ENCODE results near the gene NEDD4L.

NEDD4L gene

DNA sequence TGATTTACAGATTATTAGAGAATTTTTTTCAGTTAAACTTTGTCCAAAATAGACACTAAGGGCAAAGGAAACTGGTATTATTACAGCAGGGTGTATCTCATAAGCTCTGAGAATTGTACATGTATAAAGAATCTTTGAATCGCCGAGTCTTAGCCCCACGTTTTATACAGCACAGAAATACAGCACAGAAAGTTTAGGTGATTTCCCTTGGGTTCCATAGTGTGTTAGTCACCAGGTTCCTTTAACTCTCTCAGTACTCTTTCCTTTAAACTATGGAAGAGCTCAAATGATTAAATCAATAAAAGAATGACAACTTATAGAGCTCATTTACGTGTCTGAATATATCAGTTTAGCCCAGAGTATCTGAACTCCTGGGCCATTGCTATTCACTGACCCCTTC is 256.8 kb downstream of the NEDD4L start:
- no peak for DNase-seq

- no peak for DNase-seq
These were observed 258.8 kb downstream of the NEDD4L start for GRCh38 chr18:58302811-58303210.

DNA sequence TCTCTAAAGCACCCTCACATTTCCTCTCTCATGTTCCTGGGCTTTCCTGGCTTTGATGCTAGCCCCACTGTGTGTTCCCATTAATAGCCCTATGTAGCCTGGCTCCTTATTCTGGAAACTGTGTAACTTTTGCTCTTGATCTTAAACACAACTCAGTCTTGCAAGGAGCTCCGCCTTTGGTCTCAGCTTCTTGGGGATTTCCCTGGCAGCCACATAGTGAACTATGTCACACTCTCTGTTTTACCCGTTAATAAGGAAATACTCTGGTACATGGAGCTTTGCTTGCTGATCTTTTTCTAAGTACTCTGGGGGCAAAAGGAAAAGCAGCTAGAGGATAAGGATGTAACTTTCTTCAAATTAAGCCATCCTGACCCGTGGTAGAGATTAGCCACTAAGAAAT is 259.3 kb downstream of the NEDD4L start:
- no peak for DNase-seq

- no peak for DNase-seq
These were observed 261.8 kb downstream of the NEDD4L start for GRCh38 chr18:58305792-58306191.

DNA sequence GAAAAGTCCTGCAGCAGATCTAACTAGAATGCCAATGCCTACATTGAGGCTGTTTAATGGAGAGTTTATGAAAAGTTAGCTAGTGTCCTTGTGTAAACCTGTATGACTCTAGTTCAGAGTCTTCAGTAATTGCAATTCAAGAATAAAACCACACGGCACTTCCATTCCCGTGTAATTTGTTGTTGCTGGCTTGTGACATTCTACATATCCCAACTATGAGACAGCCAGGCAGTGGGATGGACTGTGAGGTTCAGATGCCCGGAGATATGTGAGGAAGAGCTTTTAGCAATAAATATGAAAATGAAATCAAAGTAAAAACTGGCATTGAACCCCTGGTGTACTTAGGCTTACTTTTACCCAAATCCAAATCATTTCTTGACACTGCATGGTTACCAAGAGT is 263.4 kb downstream of the NEDD4L start:
- DNase-seq, result no peak

DNA sequence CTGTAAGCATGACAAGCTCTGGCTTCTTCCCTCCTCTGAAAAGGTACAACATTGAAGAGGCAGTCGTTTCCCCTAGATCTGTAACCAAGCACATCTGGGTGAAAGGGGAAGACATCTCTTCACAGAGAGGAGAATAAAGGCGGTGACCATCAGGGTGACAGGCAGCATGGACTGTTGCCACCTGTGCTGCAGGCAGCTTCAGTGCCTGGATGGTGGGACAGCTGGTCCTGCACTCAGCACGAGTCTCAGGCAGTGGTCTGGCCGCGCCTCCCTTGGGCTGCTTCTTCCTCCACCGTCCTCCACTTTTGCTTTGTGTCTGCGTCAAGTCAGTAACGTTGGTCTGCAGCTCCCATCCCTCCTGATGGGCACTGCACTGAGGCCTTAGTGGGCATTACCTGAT is 264.4 kb downstream of the NEDD4L start:
- no peak for DNase-seq

- DNase-seq, result no peak
These were observed 265.1 kb downstream of the NEDD4L start for GRCh38 chr18:58309099-58309498.

- DNase-seq, result peak; percentile 30
These were observed 265.7 kb downstream of the NEDD4L start for GRCh38 chr18:58309610-58310239.

DNA sequence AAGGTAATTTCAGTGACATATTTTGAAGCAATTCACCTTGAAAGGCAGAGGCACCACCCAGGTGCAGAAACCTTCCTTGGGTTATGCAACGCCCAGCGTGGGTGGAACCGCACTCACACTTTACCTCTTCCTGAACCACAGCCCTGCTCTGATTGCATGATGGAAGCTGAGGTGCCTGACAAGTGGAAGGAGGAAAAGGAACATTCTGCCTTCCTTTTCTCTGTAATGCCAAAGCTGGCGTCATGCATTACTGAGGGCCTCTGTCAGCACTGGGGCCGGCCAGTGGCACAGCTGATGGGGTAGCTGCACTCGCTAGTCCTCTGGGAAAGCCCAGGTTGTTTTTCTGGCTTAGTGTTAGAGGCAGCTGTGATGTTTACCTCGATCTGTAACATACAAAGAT is 266.5 kb downstream of the NEDD4L start:
- DNase-seq, result peak; percentile 82

DNA sequence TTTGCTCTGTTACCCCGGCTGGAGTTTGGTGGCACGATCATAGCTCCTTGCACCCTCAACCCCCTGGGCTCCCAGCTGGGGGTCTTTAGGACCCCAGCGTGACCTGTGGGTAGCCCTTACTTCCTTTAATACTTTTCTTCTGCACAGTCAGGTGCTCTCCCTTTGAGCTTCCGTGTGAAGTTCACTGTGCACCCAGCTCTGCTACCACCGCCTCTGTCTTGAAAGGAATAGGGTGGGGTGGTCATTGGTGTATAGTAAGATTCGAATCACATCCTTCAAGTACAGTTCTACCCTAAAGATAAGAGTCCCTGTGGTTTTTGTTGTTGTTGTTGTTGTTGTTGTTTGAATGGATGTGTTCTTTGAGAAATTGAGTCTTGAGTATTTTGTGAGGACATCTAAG is 267.4 kb downstream of the NEDD4L start:
- DNase-seq, result no peak

GRCh38 chr18:58313491-58314032 is 269.5 kb downstream of the NEDD4L start:
- peak; percentile 93 for DNase-seq

DNA sequence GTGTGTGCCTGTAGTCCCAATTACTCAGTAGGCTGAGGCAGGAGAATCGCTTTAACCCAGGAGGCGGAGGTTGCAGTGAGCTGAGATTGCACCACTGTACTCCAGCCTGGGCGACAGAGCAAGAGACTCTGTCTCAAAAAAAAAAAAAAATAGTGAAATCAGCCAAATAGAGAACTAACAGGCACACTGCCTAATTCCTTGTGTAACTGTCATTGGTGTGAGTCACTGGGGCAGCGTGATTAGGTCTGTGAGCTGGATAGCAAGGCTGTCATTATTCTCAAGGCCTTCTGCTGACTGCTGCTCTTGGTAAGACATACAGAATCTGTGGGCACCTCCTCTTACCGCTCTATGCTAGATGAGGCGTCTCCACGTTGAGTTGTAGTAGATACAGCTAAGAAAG is 270.3 kb downstream of the NEDD4L start:
- peak; percentile 29 for DNase-seq

GRCh38 chr18:58315041-58315440 is 271.0 kb downstream of the NEDD4L start:
- no peak for DNase-seq

DNA sequence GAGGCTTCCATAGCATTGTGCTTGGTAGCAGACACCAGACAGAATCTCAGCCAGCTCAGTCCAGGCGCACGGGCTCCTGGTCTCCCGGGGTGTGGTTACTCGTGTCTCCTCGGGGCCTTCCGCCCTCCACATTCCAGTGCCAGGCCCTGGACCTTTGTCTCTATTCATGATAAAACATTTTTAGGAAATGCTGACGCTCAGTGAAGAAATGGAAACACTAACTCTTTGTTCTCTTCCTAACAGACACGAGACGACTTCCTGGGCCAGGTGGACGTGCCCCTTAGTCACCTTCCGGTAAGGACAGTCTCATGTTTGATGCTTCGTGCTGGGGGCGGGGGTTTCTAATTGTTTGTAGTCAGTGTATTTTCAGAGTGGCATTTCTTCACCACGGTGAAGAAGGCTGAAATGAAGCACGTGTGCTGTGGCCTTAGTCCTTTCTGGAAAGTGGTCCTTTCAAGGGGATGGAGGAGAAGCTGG is 271.8 kb downstream of the NEDD4L start:
- no peak for DNase-seq

GRCh38 chr18:58316396-58317342 is 272.6 kb downstream of the NEDD4L start:
- DNase-seq, result no peak

- no peak for DNase-seq
These were observed 275.7 kb downstream of the NEDD4L start for GRCh38 chr18:58319719-58320118.

- peak; percentile 34 for DNase-seq
These were observed 277.0 kb downstream of the NEDD4L start for GRCh38 chr18:58320907-58321561.

- peak; percentile 86 for DNase-seq
These were observed 278.0 kb downstream of the NEDD4L start for GRCh38 chr18:58321986-58322385.

DNA sequence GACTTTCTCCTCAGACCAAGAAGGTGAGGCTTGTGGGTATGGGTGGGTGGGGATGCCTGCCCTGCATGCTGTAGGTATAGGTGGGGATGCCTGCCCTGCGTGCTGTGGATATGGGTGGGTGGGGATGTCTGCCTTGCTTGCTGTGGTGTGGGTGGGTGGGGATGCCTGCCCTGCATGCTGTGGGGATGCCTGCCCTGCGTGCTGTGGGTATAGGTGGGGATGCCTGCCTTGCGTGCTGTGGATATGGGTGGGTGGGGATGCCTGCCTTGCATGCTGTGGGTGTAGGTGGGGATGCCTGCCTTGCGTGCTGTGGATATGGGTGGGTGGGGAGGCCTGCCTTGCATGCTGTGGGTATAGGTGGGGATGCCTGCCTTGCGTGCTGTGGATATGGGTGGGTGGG is 278.4 kb downstream of the NEDD4L start:
- no peak for DNase-seq

- DNase-seq, result no peak
These were observed 280.1 kb downstream of the NEDD4L start for GRCh38 chr18:58323866-58324762.

DNA sequence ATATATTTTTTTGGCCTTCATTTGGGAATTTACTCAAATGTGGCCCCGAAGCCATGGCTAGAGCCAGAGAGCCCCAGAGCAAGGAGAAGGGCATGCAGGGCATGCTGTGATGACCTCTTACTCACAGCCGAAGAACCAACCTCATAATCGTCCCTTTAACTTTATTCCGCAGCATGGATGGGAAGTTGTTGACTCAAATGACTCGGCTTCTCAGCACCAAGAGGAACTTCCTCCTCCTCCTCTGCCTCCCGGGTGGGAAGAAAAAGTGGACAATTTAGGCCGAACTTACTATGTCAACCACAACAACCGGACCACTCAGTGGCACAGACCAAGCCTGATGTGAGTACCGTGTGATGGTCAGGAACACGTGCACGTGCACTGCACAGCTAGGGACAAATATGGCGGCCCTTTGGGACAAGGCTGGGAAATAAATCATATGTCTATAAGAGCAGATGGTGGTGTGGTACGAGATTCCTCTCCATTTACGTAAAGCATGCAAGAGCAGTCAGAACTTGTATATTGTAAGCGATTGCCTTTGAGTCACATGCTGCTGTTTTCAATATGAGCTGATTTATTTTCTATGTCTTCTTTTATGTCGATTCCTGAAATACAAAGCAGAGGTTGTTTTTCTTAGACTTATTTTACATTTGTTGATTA is 280.9 kb downstream of the NEDD4L start:
- DNase-seq, result no peak

DNA sequence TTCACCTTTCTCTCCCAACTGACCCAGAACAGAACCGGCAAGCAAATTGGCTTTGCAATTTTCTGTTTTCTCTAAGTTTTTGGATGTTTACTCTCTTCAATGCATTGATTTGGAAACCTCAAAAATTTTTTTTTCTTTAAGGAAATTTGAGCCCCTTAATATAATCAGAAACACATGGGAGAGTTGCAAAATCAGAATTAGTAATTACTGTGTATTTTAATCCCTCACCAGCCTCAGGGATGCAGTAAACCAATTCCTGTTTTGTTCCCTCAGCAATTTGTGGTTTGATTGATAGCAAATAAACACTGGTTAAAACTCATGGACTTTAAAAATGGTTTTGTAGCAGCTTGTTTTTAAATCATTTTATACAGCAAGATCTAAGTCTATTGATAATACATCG is 281.5 kb downstream of the NEDD4L start:
- DNase-seq, result no peak

All from DMS53 (cell line).